ENCODE results near the gene ZNF160. TPM values are rescaled to one million over a fixed set of nuclear protein-coding genes. Genes with fewer than 3 reads are reported as not detected.

ZNF160 gene
- total and polyA plus RNA-seq, 8 donors, result 7.3 to 96.0 (median 30.9) TPM

DNA sequence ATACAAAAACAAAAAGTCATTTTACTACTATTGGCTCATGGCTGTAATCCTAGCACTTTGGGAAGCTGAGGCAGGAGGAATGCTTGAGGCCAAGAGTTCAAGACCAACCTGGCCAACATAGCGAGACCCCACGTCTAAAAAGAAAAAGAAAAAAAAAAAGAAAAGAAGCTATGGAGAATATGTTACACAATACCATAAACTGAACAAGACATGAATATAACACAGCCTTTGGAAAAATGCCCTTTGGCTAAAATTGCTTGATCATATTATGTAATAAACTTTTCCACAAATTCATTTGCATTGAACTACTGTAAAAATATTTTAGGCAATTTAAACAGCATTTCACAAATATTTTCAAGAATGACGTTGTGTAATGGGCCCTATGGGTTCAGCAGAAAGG, 33.2 kb upstream of the ZNF160 start:
- WGBS, 5 donors, result 92 to 99% (median 94%) methylated on average over 3 of the region's 3 CpGs
- H3K4me1 ChIP-seq, result peaks cover 0 to 17% (median 8%) of the 10 kb centered on the region in 4 donors
- intact Hi-C loops (cut with DNase I; ENCODE audit: low total_unique reads), result no loop called here
- H3K9me3 ChIP-seq, result peaks cover 23 to 88% (median 62%) of the 10 kb centered on the region in 4 donors
- no peaks in the 10 kb centered on the region for H3K27me3 ChIP-seq
- H3K27ac ChIP-seq, result no peak overlapping the region
- TF ChIP-seq POLR2A (IDR thresholded peaks at IDR 0.05) (no peak), POLR2AphosphoS5 (IDR thresholded peaks at IDR 0.05) (no peak), EP300 (IDR thresholded peaks at IDR 0.05) (no peak)
- TF ChIP-seq, protein P1, sequence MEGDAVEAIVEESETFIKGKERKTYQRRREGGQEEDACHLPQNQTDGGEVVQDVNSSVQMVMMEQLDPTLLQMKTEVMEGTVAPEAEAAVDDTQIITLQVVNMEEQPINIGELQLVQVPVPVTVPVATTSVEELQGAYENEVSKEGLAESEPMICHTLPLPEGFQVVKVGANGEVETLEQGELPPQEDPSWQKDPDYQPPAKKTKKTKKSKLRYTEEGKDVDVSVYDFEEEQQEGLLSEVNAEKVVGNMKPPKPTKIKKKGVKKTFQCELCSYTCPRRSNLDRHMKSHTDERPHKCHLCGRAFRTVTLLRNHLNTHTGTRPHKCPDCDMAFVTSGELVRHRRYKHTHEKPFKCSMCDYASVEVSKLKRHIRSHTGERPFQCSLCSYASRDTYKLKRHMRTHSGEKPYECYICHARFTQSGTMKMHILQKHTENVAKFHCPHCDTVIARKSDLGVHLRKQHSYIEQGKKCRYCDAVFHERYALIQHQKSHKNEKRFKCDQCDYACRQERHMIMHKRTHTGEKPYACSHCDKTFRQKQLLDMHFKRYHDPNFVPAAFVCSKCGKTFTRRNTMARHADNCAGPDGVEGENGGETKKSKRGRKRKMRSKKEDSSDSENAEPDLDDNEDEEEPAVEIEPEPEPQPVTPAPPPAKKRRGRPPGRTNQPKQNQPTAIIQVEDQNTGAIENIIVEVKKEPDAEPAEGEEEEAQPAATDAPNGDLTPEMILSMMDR (IDR thresholded peaks at IDR 0.05), result no peak
- no peak overlapping the region for H3K4me3 ChIP-seq
- no peak for DNase-seq
- peaks cover 0 to 8% (median 6%) of the 10 kb centered on the region in 4 donors for H3K36me3 ChIP-seq

DNA sequence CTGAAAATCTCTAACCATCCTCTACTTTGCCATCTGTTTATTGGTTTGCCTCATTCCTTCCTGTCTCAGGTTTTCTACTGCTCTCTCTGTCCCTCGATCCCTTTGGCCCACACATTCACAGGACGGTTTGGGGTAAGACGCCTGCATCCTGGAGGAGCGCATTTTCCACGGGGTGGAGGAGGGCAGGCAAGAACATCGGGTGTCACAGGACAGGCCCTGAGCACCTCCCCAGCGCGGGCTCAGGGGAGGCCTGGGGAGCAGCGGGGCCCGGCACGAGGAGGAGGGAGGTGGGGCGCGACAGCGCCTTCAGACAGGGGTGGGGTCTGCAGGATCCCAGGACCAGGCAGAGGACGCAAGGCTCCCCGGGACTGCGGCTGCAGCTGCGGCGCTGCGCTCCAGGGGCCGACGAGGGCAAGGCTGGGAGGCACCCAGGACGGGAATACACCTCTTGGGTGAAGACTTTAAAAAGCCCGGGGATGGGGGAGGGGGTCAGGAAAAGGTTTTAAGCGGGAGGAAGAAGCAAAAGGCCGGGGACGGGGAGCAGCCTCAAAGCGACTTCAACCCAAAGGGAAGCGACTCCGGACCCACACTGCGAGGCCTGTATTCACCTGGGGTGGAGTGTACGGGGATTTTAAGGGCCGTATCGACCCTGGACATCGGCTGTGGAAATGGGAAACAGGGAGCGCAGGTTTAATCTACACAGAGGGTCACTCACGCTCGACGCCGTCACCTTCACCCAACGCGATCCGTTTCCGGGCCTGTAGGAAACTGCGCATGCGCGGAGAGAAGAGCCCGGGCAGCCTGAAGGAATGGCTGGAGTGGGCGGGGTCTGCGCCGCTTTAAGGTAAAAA, 29.1 kb upstream of the ZNF160 start, which contains the start of gene ZNF415:
TSS of gene ZNF415 (minus strand) at position 770 of the 851 bp plus-strand sequence. CDS start 10,234 bp downstream, outside the sequence.
- intact Hi-C loops (cut with DNase I; ENCODE audit: low total_unique reads), result no loop called here
- TF ChIP-seq POLR2AphosphoS5 (IDR thresholded peaks at IDR 0.05) (peak in 2 of 3 donors; percentile 36 to 45), EP300 (IDR thresholded peaks at IDR 0.05) (no peak)
- peak; percentile 81 to 96 for DNase-seq

DNA sequence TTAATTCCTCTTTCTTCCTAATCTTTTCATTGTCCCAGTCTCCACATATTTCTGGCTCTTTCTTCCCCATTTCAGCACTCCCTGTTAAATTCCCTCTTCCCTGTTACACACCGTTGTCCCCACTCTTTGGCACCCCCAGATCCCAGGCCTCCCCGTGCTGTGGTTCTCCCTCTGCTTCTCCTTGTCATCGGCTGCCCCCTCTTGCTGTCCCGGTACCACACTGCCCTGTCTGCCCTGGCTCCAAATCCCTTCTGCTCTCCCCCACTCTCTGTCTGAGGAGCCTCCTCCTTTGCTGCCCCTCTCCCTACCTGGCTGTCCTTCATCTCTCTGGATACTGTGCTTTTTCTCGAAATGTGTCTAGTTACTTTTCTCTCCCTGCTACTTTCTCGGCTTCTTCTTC, 28.5 kb upstream of the ZNF160 start:
- WGBS, 5 donors, result 33 to 53% (median 50%) methylated on average over 6 of the region's 6 CpGs
- Histone ChIP-seq H3K27me3 (no peaks in the 10 kb centered on the region), H3K27ac (no peak overlapping the region), H3K36me3 (peaks cover 0 to 6% (median 0%) of the 10 kb centered on the region in 4 donors), H3K4me1 (peaks cover 0 to 20% (median 9%) of the 10 kb centered on the region in 4 donors), H3K9me3 (peaks cover 0 to 41% (median 21%) of the 10 kb centered on the region in 4 donors), H3K4me3 (peak overlapping the region; percentile 52 to 72 (median 60))
- intact Hi-C loops (cut with DNase I; ENCODE audit: low total_unique reads), result no loop called here
- TF ChIP-seq, protein P1 (IDR thresholded peaks at IDR 0.05), result no peak
- TF ChIP-seq POLR2AphosphoS5 (IDR thresholded peaks at IDR 0.05) (no peak), EP300 (IDR thresholded peaks at IDR 0.05) (no peak), POLR2A (IDR thresholded peaks at IDR 0.05) (no peak)
- peak in 1 of 2 donors; percentile 12 for DNase-seq

More for the DNA sequence above, 29.1 kb upstream of the ZNF160 start, which contains the start of gene ZNF415:
- WGBS, 5 donors, result 1 to 5% (median 2%) methylated on average over 42 to 51 of the region's 51 CpGs
- H3K27ac ChIP-seq, result peak within 1 kb of the TSS; percentile 72 to 79 (median 76)
- H3K36me3 ChIP-seq, result peaks cover 0 to 5% (median 0%) of the 10 kb centered on the region in 4 donors
- peaks cover 0 to 20% (median 9%) of the 10 kb centered on the region in 4 donors for H3K4me1 ChIP-seq
- peaks cover 0 to 48% (median 25%) of the 10 kb centered on the region in 4 donors for H3K9me3 ChIP-seq
- H3K27me3 ChIP-seq, result no peaks in the 10 kb centered on the region
- H3K4me3 ChIP-seq, result peak within 1 kb of the TSS; percentile 52 to 72 (median 60)

DNA sequence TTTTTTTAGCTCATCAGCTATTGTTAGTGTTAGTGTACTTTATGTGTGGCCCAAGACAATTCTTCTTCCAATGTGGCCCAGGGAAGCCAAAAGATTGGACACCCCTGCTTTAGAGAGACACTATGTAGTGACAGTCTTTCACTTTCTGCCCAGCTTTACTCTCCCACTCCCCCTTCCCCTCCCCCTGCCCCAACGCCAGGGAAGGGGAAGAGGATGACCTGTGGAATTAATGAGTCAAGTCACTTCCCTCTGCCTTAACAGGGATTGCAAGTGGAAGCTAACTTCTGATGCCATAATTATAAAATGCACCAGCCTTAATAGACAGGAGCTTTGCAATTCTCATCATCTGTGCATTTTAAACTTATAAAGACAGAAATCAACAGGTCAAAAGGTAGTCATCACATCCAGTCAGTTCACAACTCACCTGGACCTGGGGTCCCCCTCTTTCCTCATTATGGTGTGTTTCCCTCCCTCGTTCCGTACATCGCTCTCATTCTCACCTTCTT, 27.9 kb upstream of the ZNF160 start:
- TF ChIP-seq, protein P1 (IDR thresholded peaks at IDR 0.05), result no peak
- no peak for TF ChIP-seq EP300 (IDR thresholded peaks at IDR 0.05)
- no peak for TF ChIP-seq POLR2AphosphoS5 (IDR thresholded peaks at IDR 0.05)
- no peak for TF ChIP-seq POLR2A (IDR thresholded peaks at IDR 0.05)
- DNase-seq, result peak in 1 of 2 donors; percentile 6
- Histone ChIP-seq H3K4me3 (no peak overlapping the region), H3K27ac (no peak overlapping the region), H3K4me1 (peaks cover 0 to 20% (median 9%) of the 10 kb centered on the region in 4 donors), H3K27me3 (no peaks in the 10 kb centered on the region), H3K9me3 (peaks cover 0 to 35% (median 18%) of the 10 kb centered on the region in 4 donors), H3K36me3 (peaks cover 0 to 6% (median 0%) of the 10 kb centered on the region in 4 donors)
- intact Hi-C loops (cut with DNase I; ENCODE audit: low total_unique reads), result no loop called here
- WGBS, 5 donors, result 76 to 100% (median 87%) methylated on average over 3 to 4 of the region's 4 CpGs
